ENCODE results near the gene PTK6.
"Not testable (repeated sequence)": the region's sequence is repeated elsewhere in the genome, so short reads cannot be mapped to it uniquely, and the experiment has no call there.

The PTK6 gene

GRCh38 chr20:63491635-63492230, 45.4 kb downstream of the PTK6 start:
- DNase-seq = no peak

- no peak for DNase-seq
Observed at GRCh38 chr20:63491078-63491477, 46.1 kb downstream of the PTK6 start.

DNA sequence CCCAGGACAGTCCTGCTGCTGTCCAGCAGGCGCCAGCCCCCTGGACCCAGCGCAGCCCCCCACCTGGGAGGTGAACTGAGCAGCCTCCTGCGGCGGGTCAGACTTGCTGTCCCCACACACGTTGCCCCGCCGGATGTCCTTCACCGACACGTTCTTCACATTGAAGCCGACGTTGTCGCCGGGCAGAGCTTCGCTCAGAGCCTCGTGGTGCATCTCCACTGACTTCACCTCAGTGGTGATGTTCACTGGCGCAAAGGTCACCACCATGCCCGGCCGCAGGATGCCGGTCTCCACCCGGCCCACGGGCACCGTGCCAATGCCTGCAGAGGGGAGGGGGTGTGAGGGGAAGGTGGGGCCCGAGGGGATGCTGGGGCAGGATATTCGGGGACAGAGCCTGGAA, 46.8 kb downstream of the PTK6 start:
- no peak for DNase-seq

GRCh38 chr20:63488315-63489251, 48.6 kb downstream of the PTK6 start:
- DNase-seq = no peak

- no peak for DNase-seq
Observed at GRCh38 chr20:63487781-63488241, 49.4 kb downstream of the PTK6 start.

- no peak for DNase-seq
Observed at GRCh38 chr20:63487116-63487764, 49.9 kb downstream of the PTK6 start.

DNA sequence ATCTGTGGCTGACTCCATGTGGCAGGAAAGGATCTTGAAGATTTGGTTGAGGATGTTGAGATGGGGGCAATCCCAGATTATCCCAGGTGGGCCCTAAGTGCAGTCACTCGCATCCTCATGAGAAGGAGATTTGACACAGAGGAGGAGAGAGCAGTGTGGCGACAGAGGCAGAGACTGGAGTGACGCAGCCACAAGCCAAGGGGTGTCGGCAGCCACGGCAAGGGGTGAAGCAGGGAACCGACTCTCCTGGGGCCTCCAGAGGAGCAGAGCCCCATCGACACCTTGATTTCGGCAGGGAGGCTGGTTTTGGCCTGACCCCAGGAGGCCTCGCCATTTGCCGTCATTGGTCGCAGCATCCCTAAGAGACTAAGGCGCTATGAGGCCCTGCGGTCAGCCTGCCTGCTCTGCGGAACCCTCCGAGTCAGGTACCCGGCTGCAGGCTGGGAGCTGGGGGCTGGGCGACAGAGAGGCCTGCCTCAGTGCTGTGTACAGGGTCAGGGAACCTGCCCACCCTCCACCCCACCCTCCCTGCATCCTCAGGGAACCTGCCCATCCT, 50.8 kb downstream of the PTK6 start:
- no peak for DNase-seq

DNA sequence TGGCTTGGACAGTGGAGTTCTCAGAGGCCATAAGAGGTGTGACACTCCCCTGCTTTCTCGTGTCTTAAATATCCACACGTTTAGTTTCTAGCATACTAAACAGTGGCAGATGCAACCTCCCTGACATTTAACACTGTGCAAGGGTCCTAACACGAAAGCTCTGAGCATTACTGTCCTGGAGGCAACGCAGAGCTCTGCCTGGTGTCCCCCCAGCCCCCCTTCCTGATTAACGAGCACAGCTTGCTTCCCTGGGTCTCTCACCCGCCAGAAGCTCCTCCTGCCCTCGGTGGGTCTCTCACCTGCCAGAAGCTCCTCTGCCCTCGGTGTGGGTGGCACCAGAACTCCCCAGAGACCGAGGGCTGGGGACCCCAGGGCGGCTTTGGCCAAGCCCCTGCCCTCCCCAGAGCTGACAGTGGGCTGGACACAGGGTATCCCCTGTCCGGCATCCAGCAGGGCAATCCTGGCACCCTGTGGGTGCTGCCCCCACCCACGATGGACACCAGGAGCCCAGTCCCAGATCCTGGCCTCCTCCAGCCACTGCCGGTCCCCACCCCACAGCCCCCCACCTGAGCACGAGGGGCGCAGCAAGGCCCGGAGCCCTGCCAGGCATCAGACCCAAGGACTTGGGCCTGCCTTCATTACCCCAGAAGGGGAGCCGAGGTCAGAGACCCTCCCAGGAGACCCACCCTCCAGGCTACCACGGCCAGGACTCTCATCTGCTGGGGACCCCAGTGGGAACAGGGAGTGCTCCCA, 52.3 kb downstream of the PTK6 start:
- no peak for DNase-seq

DNA sequence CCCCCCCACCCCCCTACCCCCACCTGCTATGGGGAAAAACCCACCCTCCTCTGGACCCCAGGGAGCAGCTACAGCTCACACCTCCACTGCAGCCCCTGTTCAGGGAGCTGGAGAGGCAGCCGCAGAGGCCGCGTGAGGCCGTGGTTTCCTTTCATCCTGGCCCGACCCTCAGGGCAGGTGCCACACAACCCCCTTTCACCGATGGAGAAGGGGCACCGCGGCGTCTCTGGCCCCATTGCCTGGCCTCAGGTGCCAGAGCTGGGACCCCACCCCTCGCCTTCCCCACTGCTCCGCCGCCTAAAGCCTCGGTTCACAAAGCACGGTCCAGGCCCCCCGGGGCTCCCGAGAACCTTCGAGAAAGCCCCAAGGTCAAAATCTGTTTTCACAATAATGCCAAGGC, 52.9 kb downstream of the PTK6 start:
- no peak for DNase-seq

DNA sequence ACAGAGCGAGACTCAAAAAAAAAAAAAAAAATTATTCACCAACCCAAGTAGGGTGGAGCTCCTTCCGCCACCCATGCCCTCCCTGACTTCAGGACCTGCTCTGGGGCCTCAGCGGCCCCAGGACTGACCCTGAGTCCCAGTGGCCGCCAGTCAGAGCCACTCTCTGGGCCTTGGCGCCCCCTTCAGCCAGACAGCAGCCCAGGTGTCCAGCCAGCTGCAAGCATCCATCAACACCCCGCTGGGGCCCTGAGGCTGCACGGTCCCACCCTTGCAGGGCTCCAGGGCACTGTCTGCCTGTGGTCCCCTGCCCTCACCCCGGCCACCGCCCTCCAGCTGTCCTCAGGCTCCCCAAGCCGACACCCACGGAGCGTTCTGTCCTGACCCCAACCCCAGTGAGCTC, 53.3 kb downstream of the PTK6 start:
- no peak for DNase-seq

GRCh38 chr20:63482021-63482587, 55.1 kb downstream of the PTK6 start:
- DNase-seq = no peak

- DNase-seq = no peak
Observed at GRCh38 chr20:63481503-63481902, 55.7 kb downstream of the PTK6 start.

- not testable (repeated sequence) for DNase-seq
Observed at GRCh38 chr20:63479695-63480419, 57.3 kb downstream of the PTK6 start.

DNA sequence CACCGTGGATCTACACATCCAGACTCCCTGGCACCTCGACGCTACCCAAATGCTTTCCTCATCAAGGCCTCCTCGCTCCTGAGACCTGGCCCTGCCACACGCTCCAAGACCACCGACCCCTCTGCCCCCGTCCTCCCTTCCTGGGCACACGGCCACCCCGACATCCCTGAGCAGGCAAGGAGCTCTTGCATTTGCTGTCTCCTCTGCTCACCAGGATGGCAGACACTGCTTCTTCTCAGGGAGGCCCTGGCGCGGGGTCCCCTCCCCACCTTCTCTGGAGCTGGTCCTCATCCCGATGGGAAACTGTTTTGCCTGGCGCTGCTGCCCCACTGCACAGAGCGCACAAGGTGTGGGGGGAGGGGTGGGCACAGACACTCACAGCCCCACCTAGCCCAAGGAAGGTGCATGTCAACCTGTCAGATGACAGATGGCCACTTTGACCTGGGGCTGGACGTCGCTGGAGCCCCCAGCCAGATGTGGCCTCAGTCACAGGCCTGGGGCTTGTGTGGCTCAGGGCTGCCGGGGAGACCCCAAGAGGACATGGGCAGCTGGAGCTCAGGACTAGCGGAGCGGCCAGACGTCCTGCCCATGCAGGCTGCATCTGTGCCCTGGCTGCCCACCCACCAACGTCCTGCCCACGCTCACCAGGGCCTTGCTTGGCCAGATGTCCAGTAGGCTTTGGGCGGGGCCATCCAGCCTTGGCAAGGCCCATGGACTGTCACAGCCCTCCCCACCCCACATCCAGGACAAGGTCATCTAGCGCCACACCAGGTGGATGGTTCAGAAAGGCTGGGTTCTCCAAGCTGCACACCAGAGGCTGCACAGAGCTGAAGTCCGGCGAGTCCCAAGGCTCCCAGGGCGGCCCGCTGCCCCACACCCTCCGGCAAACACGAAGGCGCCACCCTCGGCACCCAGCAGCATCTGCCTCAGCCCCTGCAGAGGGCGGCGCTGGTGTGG, 58.6 kb downstream of the PTK6 start:
- DNase-seq = no peak
